ENCODE measurements around the gene TBC1D22B.

DNA sequence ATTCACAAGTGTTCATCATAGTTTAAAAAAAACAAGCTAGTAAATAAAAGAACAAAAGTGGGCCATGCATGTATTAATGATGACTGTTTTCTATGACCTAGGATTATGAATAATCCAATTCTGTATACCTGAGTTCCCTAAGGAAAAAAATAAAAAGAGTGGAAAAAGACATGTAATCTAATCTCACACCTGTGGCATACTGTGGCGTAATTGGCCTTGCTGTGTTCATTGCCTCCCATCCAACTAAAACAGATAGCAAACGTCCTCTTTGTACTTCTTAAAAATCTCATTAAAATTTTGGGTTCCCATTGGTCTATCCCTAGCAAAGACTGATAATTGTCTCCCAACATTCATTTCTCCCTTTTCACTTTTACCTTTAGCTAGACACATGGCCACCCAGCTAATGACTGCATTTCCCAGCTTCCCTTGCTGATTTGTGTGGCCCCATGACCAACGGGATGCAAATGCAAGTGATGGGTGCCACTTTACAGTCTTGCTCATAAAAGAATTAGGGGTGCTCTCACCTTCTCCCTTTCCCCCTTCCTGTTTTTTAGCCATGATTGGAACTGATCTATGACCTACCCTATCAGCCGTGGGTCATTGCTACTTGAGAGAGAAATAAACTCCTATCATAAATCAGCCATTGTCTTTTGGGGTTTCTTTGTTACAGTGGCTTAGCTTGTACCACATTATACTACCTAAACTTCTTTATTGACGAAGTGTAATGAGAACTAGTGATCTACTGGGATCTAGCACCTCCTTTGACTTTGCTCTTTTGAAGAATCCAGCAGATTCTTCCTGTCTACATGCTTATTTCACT, 32.0 kb upstream of the TBC1D22B start:
- TF ChIP-seq POLR2A (IDR thresholded peaks at IDR 0.05; ENCODE audit: low read depth, low read length): no peak
- no peak for TF ChIP-seq POLR2AphosphoS5 (IDR thresholded peaks at IDR 0.05; ENCODE audit: low read depth, low read length)
- no peak for TF ChIP-seq TAF1 (IDR thresholded peaks at IDR 0.05; ENCODE audit: borderline replicate concordance, low read depth, low read length)

Measured in GM12892 (cell line).